Heart left ventricle (tissue), 16 donors: ENCODE data around the gene VWA3B. TPM values are rescaled to one million over a fixed set of nuclear protein-coding genes. Genes with fewer than 3 reads are reported as not detected.
A peak's percentile ranks its signal among the peaks of the same experiment; 100 is the strongest.
"Not testable (repeated sequence)": the region's sequence is repeated elsewhere in the genome, so short reads cannot be mapped to it uniquely, and the experiment has no call there.

Experiments
- ATAC-seq, 4 donors: fragments of 200-7000 bp; cut with Tn5 transposase; one replicate each; pipeline ENCODE4 v1.9.1; 2020 to 2022; ENCODE audit warnings: moderate library complexity in 4 of 4, mild to moderate bottlenecking in 3 of 4, moderate number of reproducible peaks in 1 of 4
- DNase-seq, 5 donors: peaks; one replicate each; pipeline ENCODE4 v3.0.0-alpha.2; 2020
- H3K27ac ChIP-seq, 12 donors: fragments of 200-600 bp; sonication (generic) in 4 of 12; one replicate each; pipeline versions ENCODE4 v1.5.0 to v1.8.0; 2016 to 2022; ENCODE audit warnings: mild to moderate bottlenecking in 2 of 12
- H3K27me3 ChIP-seq, 9 donors: fragments of 200-600 bp; sonication (generic) in 2 of 9; one replicate each; pipeline versions ENCODE4 v1.5.1 to v1.8.0; 2016 to 2022; ENCODE audit warnings: mild to moderate bottlenecking in 3 of 9
- H3K36me3 ChIP-seq, 9 donors: fragments of 200-600 bp; sonication (generic) in 2 of 9; one replicate each; pipeline versions ENCODE4 v1.5.0 to v1.8.0; 2018 to 2022; ENCODE audit warnings: mild to moderate bottlenecking in 2 of 9
- H3K4me1 ChIP-seq, 12 donors: fragments of 200-600 bp; sonication (generic) in 4 of 12; one replicate each; pipeline versions ENCODE4 v1.5.0 to v1.8.0; 2016 to 2022; ENCODE audit warnings: mild to moderate bottlenecking in 3 of 12
- H3K4me3 ChIP-seq, 12 donors: fragments of 200-600 bp; sonication (generic) in 4 of 12; one replicate each; pipeline versions ENCODE4 v1.5.0 to v1.8.0; 2017 to 2022; ENCODE audit warnings: mild to moderate bottlenecking in 9 of 12, moderate library complexity in 4 of 12
- H3K9me3 ChIP-seq, 12 donors: fragments of 200-600 bp; sonication (generic) in 4 of 12; one replicate each; pipeline versions ENCODE4 v1.5.0 to v1.8.0; 2016 to 2022; ENCODE audit warnings: mild to moderate bottlenecking in 1 of 12
- CTCF ChIP-seq, 12 donors: fragments of 200-600 bp; sonication (generic) in 4 of 12; IDR thresholded peaks; one replicate each; pipeline versions ENCODE4 v1.5.0 to v1.8.0; 2018 to 2022; ENCODE audit warnings: antibody characterized with exemption in 12 of 12, mild to moderate bottlenecking in 5 of 12
- POLR2A ChIP-seq, 2 donors: fragments of 450-650 bp; IDR thresholded peaks; one replicate each; pipeline ENCODE4 v1.6.1; 2017; ENCODE audit warnings: antibody characterized with exemption in 2 of 2, mild to moderate bottlenecking in 2 of 2, moderate library complexity in 2 of 2
- WGBS, 4 donors: extraction: QIAGEN DNeasy Blood & Tissue Kit in 2 of 4; methylation state at CpG; one replicate each; pipeline versions ENCODE4 v1.1.5 to v1.1.7; 2013 to 2018; 5-methylcytosine and 5-hydroxymethylcytosine counted together
- intact Hi-C, 10 donors: fragments of 100-400 bp; cut with DNase I; formaldehyde crosslinking; loops; one replicate each; pipeline versions ENCODE4 v1.11.1 to v1.14.2; 2022
- polyA plus RNA-seq, 2 donors: library from polyadenylated mRNA; stranded (reverse); fragments of 200-250 nt; gene quantifications; one replicate each; pipeline ENCODE4 v1.2.3, GENCODE V29; 2013
- total RNA-seq, 9 donors: library from RNA; depleted of rRNA in 2 of 9; stranded (reverse); fragments of >200 nt in 2 of 9; fragmentation: NEBNext Ultra II Directional in 3 of 9; extraction: Animal tissue kit (Norgen Biotek cat#: 25700) in 3 of 9; gene quantifications; one replicate each; pipeline versions ENCODE4 v1.1.0 to v1.2.4, GENCODE V29; 2016 to 2023
- donor health status: ischemic (EF 13 %, LVEDD 7.1; RV severe dilation, severe dysfunction).
- donor health status: healthy with polysubstance abuse.
- donor health status: DM: no; HTN: yes; CAD: no.
- donor health status: DM: no; HTN: no; CAD: no.
- donor health status: ischemic (EF 25% LVEDD 6.9; RV normal size, moderate dysfunction).
- donor health status: ischemic (EF 25% LVEDD 5.7; RV mildly dilated, moderate dysfunction).
- donor health status: healthy.
- donor health status: DM: yes; HTN: yes; CAD: no.
- donor health status: ischemic (EF 35%, LVEDD 5.7; RV mildly dilated, moderate dysfunction).
- donor health status: nonischemic (EF 11% LVEDD 7.7; RV severe dilation, severe dysfunction).
- donor health status: DM: yes; HTN: yes; CAD: no.
- donor health status: PGD.
- donor health status: ischemic (EF 29% LVEDD 5.4; RV normal size, mild dysfunction).
- donor health status: nonischemic (EF 23%, LVEDD 6.1; RV moderate dilation, normal function).

The VWA3B gene
- total and polyA plus RNA-seq, 11 donors, result 0.11 to 0.61 (median 0.24) TPM; not detected in 1

GRCh38 chr2:98142106-98142791 is 55.3 kb downstream of the VWA3B start:
- Histone ChIP-seq H3K4me1 (peaks cover 0 to 9% (median 0%) of the 10 kb centered on the region in 12 donors), H3K27me3 (no peaks in the 10 kb centered on the region), H3K9me3 (peaks cover 0 to 7% (median 0%) of the 10 kb centered on the region in 12 donors), H3K27ac (no peak overlapping the region), H3K36me3 (no peaks in the 10 kb centered on the region), H3K4me3 (no peak overlapping the region)
- intact Hi-C loops, result no loop called here
- ATAC-seq (no peak), DNase-seq (no peak)
- WGBS, 4 donors, result 65 to 81% (median 70%) methylated on average over 6 of the region's 6 CpGs
- TF ChIP-seq CTCF (IDR thresholded peaks at IDR 0.05) (no peak), POLR2A (IDR thresholded peaks at IDR 0.05) (no peak)

GRCh38 chr2:98145070-98145469 is 58.1 kb downstream of the VWA3B start:
- Histone ChIP-seq H3K9me3 (peaks cover 0 to 11% (median 0%) of the 10 kb centered on the region in 12 donors), H3K27ac (no peak overlapping the region), H3K27me3 (no peaks in the 10 kb centered on the region), H3K4me3 (no peak overlapping the region), H3K36me3 (no peaks in the 10 kb centered on the region), H3K4me1 (peaks cover 0 to 12% (median 0%) of the 10 kb centered on the region in 12 donors)
- no peak for DNase-seq
- intact Hi-C loops, result no loop called here
- ATAC-seq, result no peak
- no peak for TF ChIP-seq POLR2A (IDR thresholded peaks at IDR 0.05)
- TF ChIP-seq CTCF (IDR thresholded peaks at IDR 0.05), result no peak
- WGBS, 4 donors, result 74 to 80% (median 77%) methylated on average over 3 of the region's 3 CpGs

- WGBS, 4 donors, result 83 to 100% (median 94%) methylated on average over 1 of the region's 1 CpG
- H3K27ac ChIP-seq, H3K4me1 ChIP-seq, DNase-seq, H3K36me3 ChIP-seq, intact Hi-C loops, H3K27me3 ChIP-seq, ATAC-seq, H3K4me3 ChIP-seq: not testable (repeated sequence)
- peaks cover 0 to 11% (median 0%) of the 10 kb centered on the region in 12 donors for H3K9me3 ChIP-seq
Measured at GRCh38 chr2:98147900-98148299, 60.9 kb downstream of the VWA3B start.

- no peak for DNase-seq
- H3K4me1 ChIP-seq, result peaks cover 0 to 15% (median under 1%) of the 10 kb centered on the region in 12 donors
- peaks cover 0 to 11% (median 0%) of the 10 kb centered on the region in 12 donors for H3K9me3 ChIP-seq
- no peaks in the 10 kb centered on the region for H3K27me3 ChIP-seq
- WGBS, 4 donors, result 59 to 69% (median 63%) methylated on average over 3 of the region's 3 CpGs
- H3K36me3 ChIP-seq, result no peaks in the 10 kb centered on the region
- intact Hi-C loops, result no loop called here
- peak overlapping the region in 8 of 12 donors; percentile 9 to 40 (median 24) for H3K4me3 ChIP-seq
- peak overlapping the region in 8 of 12 donors; percentile 8 to 37 (median 30) for H3K27ac ChIP-seq
- ATAC-seq, result no peak
- TF ChIP-seq POLR2A (IDR thresholded peaks at IDR 0.05), result no peak
- TF ChIP-seq CTCF (IDR thresholded peaks at IDR 0.05), result no peak
Measured at GRCh38 chr2:98148595-98149332, 61.8 kb downstream of the VWA3B start.
